NB4 (cell line): ENCODE measurements around the gene TOP1.

ENCODE experiments used
- POLR2A ChIP-seq: IDR thresholded peaks from 2 replicates; pipeline ENCODE4 v1.6.1; 2011; ENCODE audit warnings: mild to moderate bottlenecking; ENCODE audit not compliant: insufficient read length; ENCODE audit errors: extremely low read depth
- TF ChIP-seq, protein P1 (sequence below): IDR thresholded peaks from one replicate; pipeline ENCODE4 v1.5.1; 2012; ENCODE audit warnings: low read depth, low read length

GRCh38 chr20:41135888-41136679 lies 107.5 kb downstream of the TOP1 start:
- TF ChIP-seq, protein P1, sequence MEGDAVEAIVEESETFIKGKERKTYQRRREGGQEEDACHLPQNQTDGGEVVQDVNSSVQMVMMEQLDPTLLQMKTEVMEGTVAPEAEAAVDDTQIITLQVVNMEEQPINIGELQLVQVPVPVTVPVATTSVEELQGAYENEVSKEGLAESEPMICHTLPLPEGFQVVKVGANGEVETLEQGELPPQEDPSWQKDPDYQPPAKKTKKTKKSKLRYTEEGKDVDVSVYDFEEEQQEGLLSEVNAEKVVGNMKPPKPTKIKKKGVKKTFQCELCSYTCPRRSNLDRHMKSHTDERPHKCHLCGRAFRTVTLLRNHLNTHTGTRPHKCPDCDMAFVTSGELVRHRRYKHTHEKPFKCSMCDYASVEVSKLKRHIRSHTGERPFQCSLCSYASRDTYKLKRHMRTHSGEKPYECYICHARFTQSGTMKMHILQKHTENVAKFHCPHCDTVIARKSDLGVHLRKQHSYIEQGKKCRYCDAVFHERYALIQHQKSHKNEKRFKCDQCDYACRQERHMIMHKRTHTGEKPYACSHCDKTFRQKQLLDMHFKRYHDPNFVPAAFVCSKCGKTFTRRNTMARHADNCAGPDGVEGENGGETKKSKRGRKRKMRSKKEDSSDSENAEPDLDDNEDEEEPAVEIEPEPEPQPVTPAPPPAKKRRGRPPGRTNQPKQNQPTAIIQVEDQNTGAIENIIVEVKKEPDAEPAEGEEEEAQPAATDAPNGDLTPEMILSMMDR: no peak
- no peak for TF ChIP-seq POLR2A
